Tibial nerve (tissue), 4 donors: Measurements from ENCODE around the gene FAM228A. TPM values are rescaled to one million over a fixed set of nuclear protein-coding genes. Genes with fewer than 3 reads are reported as not detected.

Experiments used
- DNase-seq, 2 donors: peaks; one replicate each; pipeline ENCODE4 v3.0.0-alpha.2; 2019; ENCODE audit warnings: low spot score in 2 of 2
- H3K27ac ChIP-seq, 4 donors: fragments of 200-600 bp; sonication (generic) in 3 of 4; one replicate each; pipeline ENCODE4 v1.5.1; 2017 to 2019; ENCODE audit warnings: mild to moderate bottlenecking in 1 of 4
- H3K27me3 ChIP-seq, 2 donors: fragments of 200-600 bp; sonication (generic) in 1 of 2; one replicate each; pipeline versions ENCODE4 v1.5.1 to v1.6.0; 2017 to 2019
- H3K36me3 ChIP-seq, 3 donors: fragments of 200-600 bp; sonication (generic); one replicate each; pipeline ENCODE4 v1.5.1; 2018 to 2019
- H3K4me1 ChIP-seq, 4 donors: fragments of 200-600 bp; sonication (generic) in 3 of 4; one replicate each; pipeline ENCODE4 v1.5.1; 2017 to 2019
- H3K4me3 ChIP-seq, 4 donors: fragments of 200-600 bp; sonication (generic) in 3 of 4; one replicate each; pipeline ENCODE4 v1.5.1; 2017 to 2019; ENCODE audit warnings: mild to moderate bottlenecking in 1 of 4, moderate library complexity in 1 of 4
- H3K9me3 ChIP-seq, 4 donors: fragments of 200-600 bp; sonication (generic) in 3 of 4; one replicate each; pipeline ENCODE4 v1.5.1; 2017 to 2019
- CTCF ChIP-seq, 5 experiments: fragments of 200-600 bp in 3 of 5; fragments of 450-650 bp in 2 of 5; sonication (generic) in 3 of 5; IDR thresholded peaks; one replicate each; pipeline ENCODE4 v1.5.1; 2016 to 2019; ENCODE audit warnings: antibody characterized with exemption in 5 of 5, mild to moderate bottlenecking in 3 of 5, moderate library complexity in 2 of 5
- EP300 ChIP-seq, 2 donors: sonication (generic); formaldehyde crosslinking; IDR thresholded peaks; one replicate each; pipeline ENCODE4 v1.6.1; 2017; ENCODE audit warnings: antibody characterized with exemption in 2 of 2, mild to moderate bottlenecking in 1 of 2
- POLR2A ChIP-seq, 2 donors: fragments of 450-650 bp; IDR thresholded peaks; one replicate each; pipeline ENCODE4 v1.6.1; 2017; ENCODE audit warnings: antibody characterized with exemption in 2 of 2, mild to moderate bottlenecking in 2 of 2, moderate library complexity in 2 of 2
- WGBS, 2 donors: methylation state at CpG; one replicate each; pipeline ENCODE4 v1.1.5; 2018; 5-methylcytosine and 5-hydroxymethylcytosine counted together
- total RNA-seq, 4 donors: library from RNA; depleted of rRNA; stranded (reverse); fragments of >200 nt; gene quantifications; one replicate each; pipeline ENCODE4 v1.1.0, GENCODE V29; 2016

FAM228A gene
- total RNA-seq, 4 donors from 2014 or later, result 0.90 to 5.0 (median 3.3) TPM

DNA sequence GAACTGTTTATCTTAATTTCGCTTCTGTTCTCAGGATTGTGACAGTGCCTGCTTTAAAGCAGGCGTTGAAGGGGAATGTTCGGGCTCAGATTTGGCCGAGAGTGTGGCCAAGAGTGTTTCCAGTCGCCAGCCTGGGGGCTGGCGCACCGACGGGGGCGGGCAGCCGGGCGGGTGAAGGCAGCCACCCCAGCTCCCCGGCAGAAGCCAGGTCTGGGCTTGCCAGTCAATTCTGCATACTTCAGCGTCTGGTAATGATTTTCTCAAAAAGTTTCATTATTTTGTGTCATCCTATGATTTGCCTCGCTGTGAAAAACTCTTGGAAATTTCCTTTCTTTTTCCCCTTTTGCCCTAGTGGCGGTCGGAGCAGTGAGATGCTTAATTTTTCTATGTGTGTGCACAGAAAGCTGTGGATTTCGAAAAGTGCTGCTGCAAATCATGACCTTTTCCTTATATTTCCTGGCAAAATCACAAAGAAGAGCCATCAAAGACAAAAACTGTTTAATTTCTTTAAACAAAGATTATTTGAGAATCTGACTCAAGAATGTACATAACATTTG is 856 bp downstream of the FAM228A start:
- no peak for DNase-seq
- H3K4me1 ChIP-seq, result no peaks in the 10 kb centered on the region
- no peaks in the 10 kb centered on the region for H3K27me3 ChIP-seq
- H3K4me3 ChIP-seq, result no peak overlapping the region
- TF ChIP-seq CTCF (IDR thresholded peaks at IDR 0.05) (no peak), POLR2A (IDR thresholded peaks at IDR 0.05) (no peak), EP300 (IDR thresholded peaks at IDR 0.05) (no peak)
- 59 to 71% methylated on average over 17 of the region's 17 CpGs for WGBS, 2 donors
- peaks cover 0 to 10% (median 0%) of the 10 kb centered on the region in 4 donors for H3K9me3 ChIP-seq
- no peaks in the 10 kb centered on the region for H3K36me3 ChIP-seq
- peak overlapping the region in 1 of 4 donors; percentile 34 for H3K27ac ChIP-seq

DNA sequence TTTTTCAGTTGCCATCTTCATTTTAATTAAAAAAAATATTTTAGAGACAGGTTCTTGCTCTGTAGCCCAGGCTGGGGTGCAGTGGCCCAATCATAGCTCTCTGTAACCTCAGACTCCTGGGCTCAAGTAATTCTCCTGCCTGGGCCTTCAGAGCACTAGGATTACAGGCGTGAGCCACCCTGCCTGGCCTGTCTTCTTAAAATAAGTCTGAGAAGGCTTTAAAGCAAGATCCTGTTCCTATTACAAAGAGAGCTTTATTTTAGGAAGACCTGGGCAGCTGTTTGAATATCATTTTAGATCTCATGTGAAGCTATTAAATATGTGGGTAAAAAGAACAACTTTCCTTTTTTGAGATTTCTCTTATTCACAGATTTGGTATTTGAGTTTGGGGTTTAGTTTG is 1.5 kb downstream of the FAM228A start:
- Histone ChIP-seq H3K27me3 (no peaks in the 10 kb centered on the region), H3K4me3 (no peak overlapping the region), H3K9me3 (peaks cover 0 to 10% (median 0%) of the 10 kb centered on the region in 4 donors), H3K27ac (no peak overlapping the region), H3K4me1 (no peaks in the 10 kb centered on the region), H3K36me3 (no peaks in the 10 kb centered on the region)
- WGBS, 2 donors, result 57 to 73% methylated on average over 1 of the region's 1 CpG
- DNase-seq, result no peak
- TF ChIP-seq EP300 (IDR thresholded peaks at IDR 0.05) (no peak), CTCF (IDR thresholded peaks at IDR 0.05) (no peak), POLR2A (IDR thresholded peaks at IDR 0.05) (no peak)

DNA sequence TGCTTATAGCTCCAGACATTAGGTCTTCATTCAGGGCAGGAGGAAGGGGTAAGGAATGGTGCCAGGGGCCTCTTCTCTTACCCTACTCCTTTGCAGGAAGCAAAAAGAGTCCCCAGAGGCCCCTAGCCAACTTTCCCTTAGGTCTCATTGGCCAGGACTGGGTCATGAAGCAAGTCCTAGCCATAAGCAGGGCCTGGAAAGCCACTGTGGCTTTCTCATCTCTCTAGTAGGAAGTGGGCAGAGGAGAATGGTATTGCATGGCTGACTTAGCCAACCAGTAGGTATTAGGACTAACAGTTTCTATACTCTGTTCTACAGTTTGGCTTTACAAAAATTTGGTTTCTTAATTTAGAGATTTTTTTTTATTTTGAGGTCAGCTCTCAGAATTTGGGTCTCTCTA is 4.8 kb downstream of the FAM228A start:
- no peak for DNase-seq

DNA sequence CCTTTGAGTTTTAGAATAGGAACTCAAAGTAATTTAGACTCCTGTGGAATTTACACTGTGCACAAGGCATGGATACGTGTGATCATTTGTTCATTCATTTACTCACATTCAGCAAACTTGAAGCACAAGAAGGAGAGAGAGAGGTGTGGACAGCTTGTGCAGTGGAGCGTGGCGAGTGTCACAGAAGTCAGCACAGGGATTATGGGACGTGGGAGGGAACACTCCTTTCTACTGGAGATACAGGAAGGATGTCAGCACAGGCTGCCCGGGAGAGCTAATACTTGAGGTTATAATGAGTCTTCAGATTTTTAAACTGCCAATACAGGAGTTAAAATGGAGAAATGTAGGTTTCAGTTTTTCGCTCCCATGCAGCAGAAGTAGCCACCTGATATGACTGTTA is 7.0 kb downstream of the FAM228A start:
- WGBS, 2 donors, result 78 to 81% methylated on average over 6 of the region's 6 CpGs
- TF ChIP-seq CTCF (IDR thresholded peaks at IDR 0.05) (no peak), EP300 (IDR thresholded peaks at IDR 0.05) (no peak), POLR2A (IDR thresholded peaks at IDR 0.05) (no peak)
- Histone ChIP-seq H3K9me3 (peaks cover 0 to 9% (median 0%) of the 10 kb centered on the region in 4 donors), H3K4me1 (no peaks in the 10 kb centered on the region), H3K36me3 (peaks cover 0 to 12% (median 0%) of the 10 kb centered on the region in 3 donors), H3K27ac (no peak overlapping the region), H3K4me3 (no peak overlapping the region), H3K27me3 (no peaks in the 10 kb centered on the region)
- no peak for DNase-seq

More for the DNA sequence above, 4.8 kb downstream of the FAM228A start:
- Histone ChIP-seq H3K4me1 (no peaks in the 10 kb centered on the region), H3K4me3 (no peak overlapping the region), H3K27ac (no peak overlapping the region), H3K27me3 (no peaks in the 10 kb centered on the region), H3K9me3 (peaks cover 0 to 2% (median 0%) of the 10 kb centered on the region in 4 donors), H3K36me3 (no peaks in the 10 kb centered on the region)
- TF ChIP-seq CTCF (IDR thresholded peaks at IDR 0.05) (no peak), POLR2A (IDR thresholded peaks at IDR 0.05) (no peak), EP300 (IDR thresholded peaks at IDR 0.05) (no peak)

GRCh38 chr2:24182507-24182906 is 7.7 kb downstream of the FAM228A start:
- H3K27me3 ChIP-seq, result no peaks in the 10 kb centered on the region
- H3K27ac ChIP-seq, result no peak overlapping the region
- WGBS, 2 donors, result 84 to 92% methylated on average over 7 of the region's 7 CpGs
- H3K9me3 ChIP-seq, result peaks cover 0 to 11% (median 0%) of the 10 kb centered on the region in 4 donors
- H3K36me3 ChIP-seq, result peaks cover 0 to 14% (median 0%) of the 10 kb centered on the region in 3 donors
- H3K4me3 ChIP-seq, result no peak overlapping the region
- DNase-seq, result no peak
- TF ChIP-seq EP300 (IDR thresholded peaks at IDR 0.05) (no peak), POLR2A (IDR thresholded peaks at IDR 0.05) (no peak), CTCF (IDR thresholded peaks at IDR 0.05) (no peak)
- H3K4me1 ChIP-seq, result no peaks in the 10 kb centered on the region
